Body of pancreas (tissue), 4 donors: ENCODE results near the gene NF1.

Experiments used
- CTCF ChIP-seq, 7 experiments: fragments of 450-650 bp in 4 of 7; fragments of 200-600 bp in 3 of 7; sonication (generic) in 3 of 7; IDR thresholded peaks; one replicate each; pipeline ENCODE4 v1.5.1; 2016 to 2019; ENCODE audit warnings: antibody characterized with exemption in 7 of 7
- POLR2A ChIP-seq, 3 donors: fragments of 450-650 bp; IDR thresholded peaks; one replicate each; pipeline ENCODE4 v1.6.1; 2016; ENCODE audit warnings: antibody characterized with exemption in 3 of 3, mild to moderate bottlenecking in 2 of 3

GRCh38 chr17:31422443-31422842 is 327.7 kb downstream of the NF1 start:
- TF ChIP-seq CTCF (IDR thresholded peaks at IDR 0.05), result no peak
- TF ChIP-seq POLR2A (IDR thresholded peaks at IDR 0.05), result no peak
